DMS53 treated with DMSO at 0.1 percent for 48 hours (cell line): ENCODE data around the gene VN1R5.
A peak's percentile ranks its signal among the peaks of the same experiment; 100 is the strongest.
"Not testable (repeated sequence)": the region's sequence is repeated elsewhere in the genome, so short reads cannot be mapped to it uniquely, and the experiment has no call there.

ENCODE experiments used
- DNase-seq: peaks from one replicate; lab custom pipeline; 2025; ENCODE audit not compliant: unreplicated experiment; lab: John Stamatoyannopoulos, UW

VN1R5 gene

DNA sequence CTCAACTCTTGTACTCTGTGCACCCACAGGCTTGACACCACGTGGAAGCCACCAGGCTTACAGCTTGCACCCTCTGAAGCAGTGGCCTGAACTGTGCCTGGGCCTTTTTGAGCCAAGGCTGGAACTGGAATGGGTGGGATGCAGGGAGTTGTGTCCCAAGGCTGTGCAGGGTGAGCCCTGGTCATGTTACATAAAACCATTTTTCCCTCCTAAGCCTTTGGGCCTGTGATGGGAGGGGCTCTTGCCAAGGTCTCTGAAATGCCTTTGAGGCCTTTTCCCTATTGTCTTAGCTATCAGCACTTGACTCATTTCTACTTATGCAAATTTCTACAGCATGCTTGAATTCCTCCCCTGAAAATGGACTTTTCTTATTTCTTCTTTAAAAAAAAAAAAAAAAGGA, 14.1 kb downstream of the VN1R5 start:
- DNase-seq = no peak

DNA sequence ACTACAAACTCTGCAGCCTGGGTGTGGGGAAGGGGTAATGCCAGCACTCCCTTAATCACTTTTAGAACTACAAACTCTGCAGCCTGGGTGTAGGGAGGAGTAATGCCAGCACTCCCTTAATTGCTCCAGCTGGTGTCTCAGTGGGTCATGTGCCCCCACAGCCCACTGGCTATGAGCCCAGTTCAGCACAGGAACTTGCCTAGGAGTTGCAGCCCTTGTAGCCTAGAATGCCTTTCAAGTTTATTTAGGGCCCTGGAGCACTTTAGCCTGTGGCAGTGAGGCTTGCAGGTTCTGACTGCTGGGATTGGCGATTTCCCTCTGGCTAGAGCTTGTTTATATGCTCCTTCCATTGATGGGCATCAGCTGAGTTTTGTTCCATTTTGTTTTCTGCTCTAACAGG, 17.1 kb downstream of the VN1R5 start:
- no peak for DNase-seq

- DNase-seq = peak; percentile 8
Observed at GRCh38 chr1:247274605-247275256, 18.9 kb downstream of the VN1R5 start.

DNA sequence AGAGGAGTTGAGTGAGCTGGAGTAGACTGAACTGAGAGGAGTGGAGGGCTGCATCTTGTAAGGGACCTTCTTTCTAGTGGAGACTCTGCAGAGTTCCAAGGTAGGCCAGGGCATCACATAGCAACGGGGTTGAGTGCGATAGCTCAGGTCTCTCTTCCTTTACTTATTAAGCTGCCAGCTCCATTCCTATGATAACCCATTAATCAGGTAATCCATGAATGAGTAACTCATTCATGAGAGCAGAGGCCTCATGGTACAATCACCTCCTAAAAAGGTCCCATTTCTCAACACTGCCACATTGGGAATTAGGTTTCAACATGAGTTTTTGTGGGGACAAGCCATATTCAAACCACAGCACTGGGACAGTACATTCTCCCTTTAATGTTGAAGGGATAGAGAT, 21.3 kb downstream of the VN1R5 start:
- DNase-seq = no peak

- no peak for DNase-seq
Observed at GRCh38 chr1:247281001-247281574, 25.2 kb downstream of the VN1R5 start.

- no peak for DNase-seq
Observed at GRCh38 chr1:247286134-247286670, 30.3 kb downstream of the VN1R5 start.

DNA sequence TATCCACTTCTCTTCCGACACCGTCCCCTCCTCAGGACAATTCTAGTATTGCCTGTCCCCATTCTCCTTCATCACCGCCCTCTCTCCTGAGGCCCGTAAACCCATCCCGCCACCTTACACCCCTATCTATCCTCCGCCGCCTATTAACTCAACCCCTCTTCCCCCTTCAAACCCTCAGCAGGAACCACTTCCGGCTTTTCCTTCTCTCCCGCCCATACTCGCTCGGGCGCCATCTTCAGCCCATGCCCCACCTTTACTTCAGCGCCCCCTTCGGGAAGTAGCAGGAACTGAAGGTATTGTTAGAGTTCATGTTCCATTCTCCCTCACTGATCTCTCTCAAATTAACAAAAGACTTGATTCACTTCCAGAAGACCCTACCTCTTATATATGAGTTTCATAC, 31.6 kb downstream of the VN1R5 start:
- no peak for DNase-seq

- DNase-seq = no peak
Observed at GRCh38 chr1:247288341-247288740, 32.5 kb downstream of the VN1R5 start.

- DNase-seq = not testable (repeated sequence)
Observed at GRCh38 chr1:247289274-247289892, 33.5 kb downstream of the VN1R5 start.

DNA sequence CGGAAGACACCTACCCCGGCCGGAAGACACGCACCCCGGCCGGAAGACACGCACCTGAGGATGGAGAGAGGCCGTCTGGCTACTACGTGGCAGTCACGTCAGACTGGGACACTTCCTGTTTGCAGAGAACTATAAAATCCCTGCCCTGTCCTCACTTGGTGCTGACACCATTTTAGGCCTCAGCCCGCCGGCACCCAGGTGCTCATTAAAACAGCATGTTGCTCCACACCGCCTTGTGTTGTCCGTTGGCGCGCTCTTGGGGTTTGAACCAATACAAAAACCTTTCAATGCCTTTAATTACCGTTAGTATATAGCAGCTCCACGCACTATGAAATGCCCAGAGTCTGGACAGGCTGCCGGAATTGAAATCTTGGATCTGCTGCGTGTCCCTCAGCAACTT, 34.7 kb downstream of the VN1R5 start:
- DNase-seq = no peak

DNA sequence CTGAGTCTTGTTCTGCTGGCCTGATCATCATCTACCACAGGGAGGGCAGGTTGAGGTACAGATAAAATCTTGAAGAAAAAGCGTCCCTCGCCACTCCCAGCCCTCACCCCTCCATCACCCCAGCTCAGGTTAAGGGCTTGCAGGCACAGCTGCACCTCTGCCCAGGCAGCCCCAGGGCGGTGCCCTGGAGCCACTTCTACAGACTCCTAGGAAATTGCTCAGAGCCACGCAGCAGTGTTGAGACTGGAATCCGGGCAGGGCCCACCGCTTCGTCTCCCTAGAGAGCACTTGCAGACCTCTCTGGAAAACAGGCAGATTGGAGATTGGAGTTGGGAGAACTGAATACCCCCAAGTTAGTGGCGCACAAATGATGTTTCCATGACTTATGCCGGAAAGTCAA, 35.3 kb downstream of the VN1R5 start:
- DNase-seq = no peak

- no peak for DNase-seq
Observed at GRCh38 chr1:247291833-247292561, 36.1 kb downstream of the VN1R5 start.

GRCh38 chr1:247293047-247293446, 37.2 kb downstream of the VN1R5 start:
- no peak for DNase-seq

- DNase-seq = no peak
Observed at GRCh38 chr1:247294282-247294681, 38.4 kb downstream of the VN1R5 start.

DNA sequence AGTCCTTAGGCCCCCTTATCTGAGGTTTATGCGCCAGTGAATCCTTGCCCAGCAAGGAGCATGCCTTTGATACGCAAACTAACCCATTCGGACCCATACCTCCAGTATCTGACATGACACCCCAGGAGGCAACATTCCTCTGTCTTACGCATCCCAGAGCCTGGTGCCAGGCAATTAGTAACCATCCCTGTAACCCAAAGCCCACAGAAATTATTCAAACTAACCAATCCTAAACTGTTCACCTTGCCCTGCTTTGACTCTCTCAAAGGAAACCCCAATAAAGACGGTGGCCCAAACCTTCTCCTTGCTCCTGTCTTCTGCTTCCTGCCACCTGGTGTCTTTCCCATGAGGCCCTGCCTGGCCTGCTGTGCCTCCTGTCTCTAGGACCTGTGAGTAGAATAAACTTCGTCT, 39.4 kb downstream of the VN1R5 start:
- DNase-seq = no peak

DNA sequence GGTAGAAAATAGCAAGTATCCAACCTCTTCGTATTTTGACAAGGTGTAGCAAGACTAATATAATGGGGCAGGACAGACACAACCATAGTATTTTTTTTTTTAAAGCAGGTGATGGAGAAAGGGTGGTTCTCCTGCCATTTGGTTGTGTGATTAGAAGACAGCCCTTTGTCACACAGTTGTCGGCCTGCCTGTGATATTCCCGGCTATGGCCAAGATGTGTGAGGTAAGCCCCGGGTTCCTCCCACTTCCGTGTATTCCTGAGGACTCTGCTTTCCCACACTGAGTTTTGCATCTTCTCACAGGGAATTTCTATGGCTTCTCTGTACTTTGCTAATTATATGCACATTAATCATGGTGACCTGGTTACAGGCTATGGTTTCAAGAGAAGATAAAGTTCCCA, 39.9 kb downstream of the VN1R5 start:
- DNase-seq = no peak

DNA sequence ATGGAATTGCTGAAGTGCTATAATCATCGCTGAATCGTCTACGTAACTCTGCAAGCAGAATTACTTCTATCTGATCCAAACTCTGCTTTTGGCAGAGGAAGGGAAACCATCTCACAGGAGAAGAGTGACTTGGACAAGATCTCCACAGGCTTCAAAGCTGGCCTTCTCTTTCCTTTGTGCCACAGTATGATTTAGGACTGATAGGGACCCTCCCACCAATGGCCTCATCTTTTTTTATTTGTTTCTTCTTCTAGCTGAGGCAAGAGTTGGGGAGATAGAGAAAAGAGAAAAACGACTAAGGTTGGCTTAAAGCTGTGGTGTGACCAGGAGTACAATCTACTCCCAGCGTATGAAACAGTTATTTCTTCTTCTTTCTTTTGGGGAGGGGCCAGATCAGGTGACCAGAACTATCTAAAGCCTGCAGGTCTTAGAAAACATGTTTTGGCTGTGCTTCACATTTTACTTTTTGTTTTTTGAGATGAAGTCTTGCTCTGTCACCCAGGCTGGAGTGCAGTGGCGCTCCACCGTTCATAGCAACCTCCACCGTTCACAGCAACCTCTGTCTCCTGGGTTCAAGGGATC, 40.8 kb downstream of the VN1R5 start:
- no peak for DNase-seq

DNA sequence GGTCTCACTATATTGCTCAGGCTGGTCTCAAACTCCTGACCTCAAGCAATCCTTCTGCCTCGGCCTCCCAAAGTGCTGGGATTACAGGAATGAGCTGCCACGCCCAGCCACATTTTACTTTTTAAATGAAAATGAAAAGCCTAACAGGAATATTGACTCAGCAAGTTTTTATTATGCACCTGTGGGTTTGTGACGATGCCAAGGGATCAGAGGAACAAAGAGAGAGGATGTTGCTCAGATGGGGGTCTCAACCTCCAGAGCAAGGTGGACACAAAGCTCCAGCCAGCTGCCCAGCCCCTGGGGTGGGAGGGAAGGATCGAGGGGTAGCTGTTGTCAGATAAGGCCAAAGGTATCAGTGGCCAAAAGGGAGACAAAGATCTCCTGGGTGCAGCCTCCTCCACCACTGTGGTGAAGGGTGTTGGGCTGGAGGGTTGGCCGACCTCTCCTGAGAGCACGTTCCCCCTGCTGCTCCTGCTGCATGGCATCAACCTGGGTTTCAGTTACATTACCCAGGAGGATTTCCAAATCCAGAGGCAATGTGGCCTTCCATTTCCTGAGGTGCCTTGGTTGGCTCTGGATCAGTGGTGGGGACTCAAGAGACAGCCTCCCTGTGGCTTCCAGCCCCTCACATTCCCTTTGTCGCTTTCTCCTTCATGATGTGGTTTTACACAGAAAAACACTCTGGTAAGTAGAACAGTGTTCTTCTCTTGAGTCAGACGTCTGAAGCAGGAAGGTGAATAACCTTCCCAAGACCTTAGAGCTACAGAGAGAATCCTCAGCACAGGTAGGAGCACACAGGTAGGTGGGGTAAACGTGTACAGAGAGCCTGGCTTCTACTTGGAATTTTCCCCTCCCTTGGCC, 41.6 kb downstream of the VN1R5 start:
- no peak for DNase-seq

GRCh38 chr1:247298124-247298481, 42.2 kb downstream of the VN1R5 start:
- DNase-seq = no peak

GRCh38 chr1:247298701-247299100, 42.8 kb downstream of the VN1R5 start:
- DNase-seq = no peak
